Measurements from ENCODE around the gene CDH13. TPM values are rescaled to one million over a fixed set of nuclear protein-coding genes. Genes with fewer than 3 reads are reported as not detected.

Gene CDH13
- total and polyA plus RNA-seq, 2 of the 8 experiments (the other 6 are each of a cell fraction or from before 2014, with no cell fraction given), result 2.3 to 2.4 TPM

DNA sequence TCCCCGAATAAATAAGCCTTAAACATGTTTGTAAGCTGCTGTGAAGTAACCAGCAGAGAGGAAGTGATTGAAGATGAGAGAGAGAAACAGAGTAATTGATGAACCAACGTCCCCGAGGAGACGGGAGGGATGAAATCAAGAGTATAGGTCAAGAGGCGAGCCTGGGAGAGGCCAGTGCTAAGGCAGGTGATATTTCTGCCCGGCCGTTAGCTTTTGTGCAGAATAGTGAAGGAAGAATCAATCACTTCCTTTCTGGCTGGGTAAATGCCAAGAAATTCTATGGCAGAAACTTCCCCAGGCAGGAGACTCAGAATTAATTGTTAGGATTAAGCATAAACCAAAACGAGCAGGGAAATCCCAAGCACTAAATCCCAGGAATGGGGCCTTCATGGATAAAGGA, 273.8 kb downstream of the CDH13 start:
- Histone ChIP-seq H3K4me3 (ENCODE audit: extremely low read depth in 1 of 4, insufficient read depth in 2 of 4, low read depth in 3 of 4, low read length in 4 of 4) (no peak overlapping the region), H2BK5ac (ENCODE audit: low read depth, low read length) (no peak overlapping the region), H2BK12ac (ENCODE audit: low read depth, low read length) (no peak overlapping the region), H4K20me1 (replicated peaks in 1 of 2; ENCODE audit: control insufficient read depth in 1 of 2, insufficient read depth in 2 of 2, low read length in 2 of 2) (no peaks in the 10 kb centered on the region), H2BK20ac (ENCODE audit: low read length) (no peak overlapping the region), H3K4me2 (ENCODE audit: insufficient read depth in 1 of 2, low read depth in 2 of 2, low read length in 2 of 2) (no peak overlapping the region), H2BK15ac (ENCODE audit: low read length) (no peak overlapping the region), H2BK120ac (replicated peaks; ENCODE audit: low read depth, low read length) (no peak overlapping the region), H3K4me1 (replicated peaks in 1 of 4; ENCODE audit: control insufficient read depth in 3 of 4, insufficient read depth in 4 of 4, low read length in 3 of 4) (no peaks in the 10 kb centered on the region), H3K27me3 (replicated peaks in 1 of 4; ENCODE audit: control insufficient read depth in 3 of 4, extremely low read depth in 1 of 4, insufficient read depth in 3 of 4, low read length in 3 of 4) (no peaks in the 10 kb centered on the region), H3K14ac (ENCODE audit: insufficient read length) (no peak overlapping the region), H3K4ac (replicated peaks; ENCODE audit: insufficient read length, low read depth, low read length) (no peak overlapping the region), H3K79me2 (ENCODE audit: control insufficient read depth in 1 of 2, insufficient read depth in 2 of 2, low read length in 2 of 2) (no peaks in the 10 kb centered on the region), H3K9ac (replicated peaks in 1 of 4; ENCODE audit: extremely low read depth in 1 of 4, low read depth in 3 of 4, low read length in 3 of 4) (no peak overlapping the region), H4K8ac (ENCODE audit: extremely low read depth, insufficient read depth, low read length) (no peak overlapping the region), H3K18ac (ENCODE audit: extremely low read depth, low read length) (no peak overlapping the region), H2AK5ac (ENCODE audit: low read depth, low read length) (no peak overlapping the region), H3K79me1 (ENCODE audit: low read depth, low read length) (no peaks in the 10 kb centered on the region), H4K91ac (replicated peaks; ENCODE audit: insufficient read length, low read length) (no peak overlapping the region), H3K9me3 (ENCODE audit: insufficient read depth in 2 of 2, low read depth in 1 of 2, low read length in 1 of 2) (no peaks in the 10 kb centered on the region), H3K23ac (ENCODE audit: insufficient read length) (no peak overlapping the region), H3K27ac (ENCODE audit: low read depth, low read length) (no peak overlapping the region), H3K56ac (replicated peaks; ENCODE audit: insufficient read length, low read depth, low read length) (no peak overlapping the region), H4K5ac (ENCODE audit: insufficient read length, low read depth, low read length) (no peak overlapping the region), H2AFZ (ENCODE audit: low read length) (no peak overlapping the region), H3K36me3 (ENCODE audit: control insufficient read depth in 2 of 4, insufficient read depth in 4 of 4, low read length in 3 of 4) (no peaks in the 10 kb centered on the region), H3K23me2 (ENCODE audit: low read depth, low read length) (no peaks in the 10 kb centered on the region; the same call in 1 of the 2 replicates)
- FAIRE-seq, result no peak
- 92% methylated on average over 8 of the region's 8 CpGs; no CpG with 5 or more reads in 1 of the 2 experiments for WGBS, 2 experiments (ENCODE audit: extremely low coverage in 1 of 2, insufficient coverage in 1 of 2, insufficient read length in 1 of 2, insufficient replicate concordance in 2 of 2, low coverage in 1 of 2, low lambda C conversion rate in 2 of 2, missing lambda C conversion rate in 1 of 2)
- POLR2A ChIA-PET (ENCODE audit: partially characterized antibody), result no interaction called here
- no peak for TF ChIP-seq HDAC6 (IDR thresholded peaks at IDR 0.05; ENCODE audit: low read depth, low read length)
- TF ChIP-seq RFX5 (IDR thresholded peaks at IDR 0.05; ENCODE audit: borderline replicate concordance, low read depth, low read length), result no peak
- no peak for TF ChIP-seq TAF1 (IDR thresholded peaks at IDR 0.05; ENCODE audit: low read depth, low read length)
- no peak for TF ChIP-seq SIN3A (conservative IDR thresholded peaks at IDR 0.05 in 1 of 2, IDR thresholded peaks at IDR 0.05 in 1 of 2; ENCODE audit: low read depth in 1 of 2, low read length in 2 of 2)
- no peak for DNase-seq (ENCODE audit: low read depth in 1 of 2, low spot score in 2 of 2)
- CTCF ChIA-PET (ENCODE audit: partially characterized antibody), result interaction anchor here (0.7 to 0.9 kb wide), 2 partner anchors 90 to 288 kb away, joined by 3 read pairs; no protein-coding TSS in a partner anchor
